ENCODE measurements around the gene MYH6. TPM values are rescaled to one million over a fixed set of nuclear protein-coding genes. Genes with fewer than 3 reads are reported as not detected.
"Not testable (repeated sequence)": the region's sequence is repeated elsewhere in the genome, so short reads cannot be mapped to it uniquely, and the experiment has no call there.

The MYH6 gene
- total RNA-seq, 1 experiment from 2014 or later = 0.07 TPM

DNA sequence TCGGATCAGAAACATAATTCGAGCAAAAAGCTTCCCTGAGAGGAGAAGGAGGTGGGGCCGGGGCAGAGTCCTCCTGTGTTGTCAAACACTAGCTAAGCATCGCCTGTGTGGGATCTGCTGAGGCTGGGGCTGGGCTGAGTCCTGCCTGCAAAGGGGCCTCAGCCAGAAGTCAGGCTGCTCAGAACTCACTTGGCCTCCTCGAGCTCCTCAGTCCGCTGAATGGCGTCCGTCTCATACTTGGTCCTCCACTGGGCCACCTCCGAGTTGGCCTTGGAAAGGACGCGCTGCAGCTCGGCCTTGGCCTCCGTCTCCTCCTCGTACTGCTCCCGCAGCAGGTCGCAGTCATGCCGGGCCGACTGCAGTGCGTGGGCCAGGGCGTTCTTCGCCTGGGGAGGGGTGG lies 9.9 kb upstream of the MYH6 start:
- Histone ChIP-seq H2BK5ac (ENCODE audit: insufficient read length, low read length) (no peak overlapping the region), H4K8ac (replicated peaks; ENCODE audit: insufficient read length, low read depth, low read length) (no peak overlapping the region), H3K27ac (ENCODE audit: insufficient read length, low read depth, low read length) (no peak overlapping the region), H3K56ac (ENCODE audit: insufficient read length, low read depth, low read length) (no peak overlapping the region), H4K5ac (ENCODE audit: insufficient read length, low read depth, low read length) (no peak overlapping the region), H2BK12ac (ENCODE audit: insufficient read length, low read depth, low read length) (no peak overlapping the region), H3K23ac (ENCODE audit: insufficient read length, low read depth, low read length) (no peak overlapping the region), H3K4me2 (ENCODE audit: insufficient read depth, insufficient read length, low read length) (no peak overlapping the region), H3K79me2 (ENCODE audit: insufficient read depth, low read length) (no peaks in the 10 kb centered on the region), H3K9ac (ENCODE audit: extremely low read depth, insufficient read length, low read length) (no peak overlapping the region), H2AK5ac (ENCODE audit: insufficient read length, low read length) (no peak overlapping the region), H3K27me3 (ENCODE audit: insufficient read depth, low read length) (no peaks in the 10 kb centered on the region), H4K20me1 (ENCODE audit: control insufficient read depth, insufficient read depth, insufficient read length) (no peaks in the 10 kb centered on the region), H2BK20ac (ENCODE audit: low read depth, low read length, poor library complexity, severe bottlenecking) (no peak overlapping the region), H2AFZ (ENCODE audit: low read length) (no peak overlapping the region), H3T11ph (ENCODE audit: low read length) (no peak overlapping the region), H3K14ac (ENCODE audit: insufficient read depth, low read length) (no peak overlapping the region), H4K91ac (ENCODE audit: insufficient read length, low read depth, low read length) (no peak overlapping the region), H3K4ac (ENCODE audit: low read depth, low read length) (no peak overlapping the region), H3K9me3 (ENCODE audit: control insufficient read depth, low read depth, low read length) (no peaks in the 10 kb centered on the region), H3K79me1 (ENCODE audit: insufficient read depth, low read depth, low read length, poor library complexity, severe bottlenecking) (no peaks in the 10 kb centered on the region), H3K23me2 (ENCODE audit: insufficient read length, low read depth, low read length, poor library complexity, severe bottlenecking) (no peaks in the 10 kb centered on the region), H3K4me1 (ENCODE audit: insufficient read depth, low read length) (no peaks in the 10 kb centered on the region), H2BK15ac (ENCODE audit: low read depth, low read length) (no peak overlapping the region), H2BK120ac (ENCODE audit: low read depth, low read length, poor library complexity, severe bottlenecking) (no peak overlapping the region), H3K18ac (ENCODE audit: insufficient read length, low read depth, low read length) (no peak overlapping the region)
- Mint-ChIP-seq H3K27ac (no peak overlapping the region), H3K4me1 (peaks cover 0 to 5% of the 10 kb centered on the region in 2 experiments; a peak in 3 of 4 replicates), H3K36me3 (ENCODE audit: insufficient read depth in 1 of 3, low read depth in 3 of 3) (no peaks in the 10 kb centered on the region), H3K27me3 (ENCODE audit: low read depth) (peaks cover 39% of the 10 kb centered on the region), H3K9me3 (peaks cover 0 to 3% of the 10 kb centered on the region in 2 experiments; a peak in 3 of 5 replicates), H3K4me3 (no peak overlapping the region)
- TF ChIP-seq, protein P1, sequence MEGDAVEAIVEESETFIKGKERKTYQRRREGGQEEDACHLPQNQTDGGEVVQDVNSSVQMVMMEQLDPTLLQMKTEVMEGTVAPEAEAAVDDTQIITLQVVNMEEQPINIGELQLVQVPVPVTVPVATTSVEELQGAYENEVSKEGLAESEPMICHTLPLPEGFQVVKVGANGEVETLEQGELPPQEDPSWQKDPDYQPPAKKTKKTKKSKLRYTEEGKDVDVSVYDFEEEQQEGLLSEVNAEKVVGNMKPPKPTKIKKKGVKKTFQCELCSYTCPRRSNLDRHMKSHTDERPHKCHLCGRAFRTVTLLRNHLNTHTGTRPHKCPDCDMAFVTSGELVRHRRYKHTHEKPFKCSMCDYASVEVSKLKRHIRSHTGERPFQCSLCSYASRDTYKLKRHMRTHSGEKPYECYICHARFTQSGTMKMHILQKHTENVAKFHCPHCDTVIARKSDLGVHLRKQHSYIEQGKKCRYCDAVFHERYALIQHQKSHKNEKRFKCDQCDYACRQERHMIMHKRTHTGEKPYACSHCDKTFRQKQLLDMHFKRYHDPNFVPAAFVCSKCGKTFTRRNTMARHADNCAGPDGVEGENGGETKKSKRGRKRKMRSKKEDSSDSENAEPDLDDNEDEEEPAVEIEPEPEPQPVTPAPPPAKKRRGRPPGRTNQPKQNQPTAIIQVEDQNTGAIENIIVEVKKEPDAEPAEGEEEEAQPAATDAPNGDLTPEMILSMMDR (conservative IDR thresholded peaks at IDR 0.05) = no peak
- no peak for DNase-seq
- WGBS (ENCODE audit: extremely low coverage, insufficient read length, low lambda C conversion rate) = no CpG with 5 or more reads among the region's 21 CpGs

DNA sequence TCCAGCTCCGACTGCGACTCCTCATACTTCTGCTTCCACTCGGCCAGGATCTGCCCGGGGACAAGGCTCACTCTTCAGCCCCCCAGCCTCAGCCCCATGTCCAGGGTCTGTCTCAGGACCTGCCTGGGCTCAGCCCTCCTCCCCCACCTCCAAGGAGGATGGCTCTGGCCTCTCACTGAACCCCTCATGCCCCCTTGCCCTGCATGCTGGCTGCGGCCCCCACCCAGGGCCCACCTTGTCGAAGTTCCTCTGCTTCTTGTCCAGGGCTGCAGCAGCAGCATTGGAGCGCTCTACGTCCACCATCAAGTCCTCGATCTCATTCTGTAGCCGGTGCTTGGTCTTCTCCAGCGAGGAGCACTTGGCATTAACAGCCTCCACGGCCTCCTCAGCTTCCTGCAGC lies 9.2 kb upstream of the MYH6 start:
- not testable (repeated sequence) for H4K8ac ChIP-seq (replicated peaks; ENCODE audit: insufficient read length, low read depth, low read length); H3K56ac ChIP-seq (ENCODE audit: insufficient read length, low read depth, low read length); H3K4me3 Mint-ChIP-seq; H2BK12ac ChIP-seq (ENCODE audit: insufficient read length, low read depth, low read length); H3K9me3 Mint-ChIP-seq; H2AFZ ChIP-seq (ENCODE audit: low read length); H4K5ac ChIP-seq (ENCODE audit: insufficient read length, low read depth, low read length); H2BK15ac ChIP-seq (ENCODE audit: low read depth, low read length); H3K18ac ChIP-seq (ENCODE audit: insufficient read length, low read depth, low read length); H3K9ac ChIP-seq (ENCODE audit: extremely low read depth, insufficient read length, low read length); H4K91ac ChIP-seq (ENCODE audit: insufficient read length, low read depth, low read length); H3K14ac ChIP-seq (ENCODE audit: insufficient read depth, low read length); H3K23ac ChIP-seq (ENCODE audit: insufficient read length, low read depth, low read length); H4K20me1 ChIP-seq (ENCODE audit: control insufficient read depth, insufficient read depth, insufficient read length); H3K4me2 ChIP-seq (ENCODE audit: insufficient read depth, insufficient read length, low read length); H2BK120ac ChIP-seq (ENCODE audit: low read depth, low read length, poor library complexity, severe bottlenecking); DNase-seq; H3K27ac ChIP-seq (ENCODE audit: insufficient read length, low read depth, low read length); H3K4ac ChIP-seq (ENCODE audit: low read depth, low read length); H3K36me3 Mint-ChIP-seq (ENCODE audit: insufficient read depth in 1 of 3, low read depth in 3 of 3); H3K9me3 ChIP-seq (ENCODE audit: control insufficient read depth, low read depth, low read length); H3K79me2 ChIP-seq (ENCODE audit: insufficient read depth, low read length); H2AK5ac ChIP-seq (ENCODE audit: insufficient read length, low read length); H2BK5ac ChIP-seq (ENCODE audit: insufficient read length, low read length); H3K4me1 ChIP-seq (ENCODE audit: insufficient read depth, low read length); H2BK20ac ChIP-seq (ENCODE audit: low read depth, low read length, poor library complexity, severe bottlenecking); H3K27me3 ChIP-seq (ENCODE audit: insufficient read depth, low read length); H3T11ph ChIP-seq (ENCODE audit: low read length); H3K23me2 ChIP-seq (ENCODE audit: insufficient read length, low read depth, low read length, poor library complexity, severe bottlenecking); H3K79me1 ChIP-seq (ENCODE audit: insufficient read depth, low read depth, low read length, poor library complexity, severe bottlenecking); H3K27ac Mint-ChIP-seq; H3K4me1 Mint-ChIP-seq
- no CpG with 5 or more reads among the region's 12 CpGs for WGBS (ENCODE audit: extremely low coverage, insufficient read length, low lambda C conversion rate)
- peaks cover 43% of the 10 kb centered on the region for H3K27me3 Mint-ChIP-seq (ENCODE audit: low read depth)
